Measurements from ENCODE around the gene GRK6.

The GRK6 gene

GRCh38 chr5:177426566-177427210 is at the start of gene GRK6:
TSS of gene GRK6 (plus strand) at chr5:177426676. CDS start at chr5:177426846, 170 bp downstream.
- DNase-seq (ENCODE audit: low read depth in 2 of 2), result peak in 1 of 2 donors; percentile 45

DNA sequence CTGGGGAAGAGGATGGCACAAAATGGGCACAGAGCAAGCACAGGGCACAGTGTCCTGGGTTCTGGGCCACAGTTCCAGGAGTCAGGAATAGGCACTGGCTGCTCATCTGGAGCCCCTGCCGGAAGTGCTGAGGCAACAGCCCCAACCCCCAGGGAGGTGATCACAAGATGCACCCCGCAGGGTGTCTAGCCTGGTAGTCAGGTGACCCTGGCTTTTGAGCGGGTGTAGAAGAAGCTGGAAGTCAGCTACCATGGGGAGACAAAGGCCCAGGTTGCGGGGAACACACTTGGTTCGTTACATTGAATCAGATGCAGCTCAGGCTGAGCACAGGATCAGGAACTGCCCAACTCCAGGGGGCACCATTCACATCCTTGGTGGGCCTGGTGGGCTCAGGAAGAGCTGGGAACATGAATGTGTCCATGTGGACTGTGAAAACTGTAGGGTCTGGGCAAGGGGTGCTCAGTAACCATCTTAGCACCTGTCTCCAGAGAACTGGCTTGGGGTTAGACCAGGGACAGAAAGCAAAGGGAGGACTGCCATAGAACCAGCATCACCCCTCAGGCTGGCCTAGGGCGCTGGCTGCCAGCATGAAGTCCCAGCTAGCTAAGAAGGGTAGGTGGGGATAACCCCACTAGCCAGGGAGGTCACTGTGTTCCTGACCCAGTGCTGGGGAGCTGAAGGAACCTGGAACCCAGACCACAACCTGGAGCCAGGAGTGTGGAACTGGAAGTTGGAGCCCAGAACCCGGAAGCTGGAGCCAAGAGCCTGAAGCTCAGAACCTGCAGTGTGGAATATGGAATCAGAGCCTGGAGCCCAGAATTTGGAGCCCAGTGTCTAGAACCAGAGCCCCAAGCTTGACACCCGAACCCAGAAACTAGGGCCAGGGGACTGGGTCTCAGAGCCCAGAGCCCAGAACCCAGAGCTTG is 48.4 kb upstream of the GRK6 start:
- DNase-seq (ENCODE audit: low read depth in 2 of 2), result no peak

DNA sequence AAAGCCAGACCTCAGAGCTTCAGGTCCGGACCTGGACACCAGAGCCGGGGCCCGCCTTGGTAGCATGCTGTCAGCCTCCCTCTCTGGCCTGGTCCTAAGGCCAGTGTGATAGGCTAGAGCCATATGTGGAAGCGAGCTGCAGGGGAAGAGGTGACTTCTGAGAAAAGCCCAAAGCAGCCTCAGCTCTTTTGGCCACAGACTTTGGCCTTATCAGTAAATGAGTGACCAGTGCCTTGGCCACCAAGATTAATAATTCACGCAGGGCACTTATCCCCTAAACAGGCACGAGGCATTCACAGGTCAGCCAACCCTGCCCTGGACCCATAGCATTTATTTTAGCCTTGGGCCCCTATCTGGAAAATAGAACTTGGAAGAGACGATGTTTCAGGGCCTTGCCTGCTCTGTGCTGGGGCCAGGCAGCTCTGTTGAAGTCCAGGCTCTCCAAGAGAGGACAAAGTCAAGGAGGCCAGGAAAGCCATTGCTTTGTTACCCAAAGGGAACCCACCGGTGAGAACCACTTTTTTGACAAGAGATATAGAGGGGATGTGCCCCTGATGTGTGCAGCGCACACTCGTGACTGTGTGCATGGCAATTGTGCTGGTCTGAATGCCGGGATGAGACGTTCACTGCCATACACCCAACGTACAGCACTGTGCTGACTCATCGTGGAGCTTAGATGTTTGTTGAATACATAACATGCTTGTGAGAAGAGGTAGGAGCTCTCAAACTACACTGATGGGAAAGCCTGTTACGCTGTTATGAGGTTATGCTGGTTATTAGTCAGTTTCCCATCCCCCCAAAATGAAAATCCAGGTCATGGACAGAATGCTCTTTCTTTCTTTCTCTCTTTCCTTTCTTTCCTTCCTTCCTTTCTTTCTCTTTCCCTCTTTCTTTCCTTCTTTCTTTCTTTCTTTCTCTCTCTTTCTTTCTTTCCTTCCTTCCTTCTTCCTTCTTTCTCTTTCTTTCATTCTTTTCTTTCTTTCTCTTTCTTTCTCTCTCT is 47.3 kb upstream of the GRK6 start:
- no peak for DNase-seq (ENCODE audit: low read depth in 2 of 2)

DNA sequence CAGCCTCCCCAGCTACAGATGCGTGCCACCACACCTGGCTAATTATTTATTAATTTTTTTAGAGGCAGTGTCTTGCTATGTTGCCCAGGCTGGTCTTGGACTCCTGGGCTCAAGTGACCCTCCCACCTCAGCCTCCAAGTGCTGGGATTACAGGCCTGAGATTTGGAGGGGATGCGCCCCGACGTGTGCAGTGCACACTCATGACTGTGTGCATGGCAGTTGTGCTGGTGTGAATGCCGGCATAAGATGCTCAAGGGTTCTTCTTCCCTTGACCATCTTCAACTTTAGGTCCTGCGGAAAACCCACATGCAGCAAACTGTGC is 45.7 kb upstream of the GRK6 start:
- DNase-seq (ENCODE audit: low read depth in 2 of 2), result no peak

DNA sequence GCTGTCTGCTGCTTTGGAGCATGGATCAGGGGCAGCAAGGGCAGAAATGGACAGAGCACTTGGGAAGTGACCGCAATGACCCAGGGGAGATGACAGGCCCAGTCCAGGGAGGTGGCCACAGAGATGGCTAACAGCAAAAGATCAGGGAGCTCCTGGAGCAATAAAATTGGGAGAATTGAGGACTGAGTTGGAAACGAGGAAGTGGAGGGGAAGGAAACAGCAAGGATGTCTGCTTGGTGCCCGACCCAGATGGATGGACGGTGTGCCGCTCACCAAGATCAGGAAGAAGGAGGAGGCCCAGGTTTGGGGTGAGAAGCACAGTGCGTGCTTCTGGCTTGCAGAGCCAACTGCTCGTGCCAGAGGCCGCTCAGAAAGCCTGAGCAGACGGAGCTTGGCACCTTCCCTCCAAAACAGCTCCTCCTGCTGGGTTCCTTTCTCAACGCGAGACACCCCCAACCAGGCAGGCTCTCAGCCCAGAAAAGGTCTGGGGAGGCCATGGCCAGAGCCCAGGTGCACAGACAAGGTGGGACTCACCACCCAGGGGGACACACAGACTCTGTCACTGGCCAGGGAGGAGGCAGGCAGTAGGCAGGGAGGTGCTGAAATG is 44.0 kb upstream of the GRK6 start:
- DNase-seq (ENCODE audit: low read depth in 2 of 2), result no peak

GRCh38 chr5:177383181-177383580 is 43.3 kb upstream of the GRK6 start:
- no peak for DNase-seq (ENCODE audit: low read depth in 2 of 2)

DNA sequence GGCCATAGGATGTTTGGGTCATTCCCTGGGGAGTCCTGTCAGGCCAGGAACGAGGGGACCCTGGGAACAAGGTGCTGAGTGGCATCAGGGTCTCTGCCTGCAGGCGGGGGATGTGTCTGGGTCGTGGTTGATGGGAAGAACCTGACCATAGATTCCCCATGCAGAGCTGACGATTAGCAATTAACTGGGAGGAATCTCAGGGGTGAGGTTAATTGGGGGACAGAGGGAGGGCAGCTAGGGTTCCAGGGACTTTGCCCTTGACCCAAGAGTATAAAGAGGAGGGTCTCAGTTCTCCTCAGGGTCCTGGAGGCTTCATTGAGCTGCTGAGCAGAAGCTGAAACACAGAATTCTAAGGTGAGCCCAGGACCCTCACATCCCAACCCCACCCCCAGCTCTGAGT is 42.3 kb upstream of the GRK6 start, which contains the start of gene SLC34A1:
SLC34A1 (plus strand) TSS at position 301 of the 400 bp plus-strand sequence. CDS start 1,308 bp downstream, outside the sequence.
- DNase-seq (ENCODE audit: low read depth in 2 of 2), result no peak

DNA sequence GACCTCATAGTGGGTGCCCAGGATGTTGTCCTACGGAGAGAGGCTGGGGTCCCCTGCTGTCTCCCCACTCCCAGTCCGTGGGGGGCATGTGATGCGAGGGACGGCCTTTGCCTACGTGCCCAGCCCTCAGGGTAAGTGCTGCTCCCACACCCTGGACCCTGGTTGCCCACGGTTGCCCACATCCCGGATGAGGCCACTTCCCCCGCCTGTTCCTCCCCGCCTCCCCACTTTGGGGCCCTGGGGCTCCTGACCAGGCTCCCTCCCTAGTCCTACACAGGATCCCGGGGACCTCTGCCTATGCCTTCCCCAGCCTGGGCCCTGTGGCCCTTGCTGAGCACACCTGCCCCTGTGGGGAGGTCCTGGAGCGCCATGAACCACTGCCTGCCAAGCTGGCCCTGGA is 40.8 kb upstream of the GRK6 start:
- DNase-seq (ENCODE audit: low read depth in 2 of 2), result no peak

GRCh38 chr5:177386542-177386941 is 39.9 kb upstream of the GRK6 start:
- no peak for DNase-seq (ENCODE audit: low read depth in 2 of 2)

DNA sequence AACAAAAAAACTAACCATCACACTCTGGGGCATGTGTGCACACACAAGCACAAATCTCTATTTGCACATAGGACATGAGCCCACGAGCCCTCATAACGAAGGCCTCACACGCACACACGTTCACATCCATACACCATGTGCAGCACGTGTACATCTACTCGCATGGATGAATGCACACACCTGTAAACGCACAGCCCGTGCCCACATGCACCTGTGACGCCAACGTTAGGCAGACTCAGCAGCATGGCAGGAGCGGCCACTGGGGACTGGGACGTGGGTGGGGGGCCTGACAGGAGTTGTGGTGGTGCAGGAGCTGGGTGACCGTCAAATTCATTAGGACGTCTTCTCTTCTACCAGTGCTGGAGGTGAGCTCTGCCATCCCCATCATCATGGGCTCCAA is 39.1 kb upstream of the GRK6 start:
- DNase-seq (ENCODE audit: low read depth in 2 of 2), result no peak

DNA sequence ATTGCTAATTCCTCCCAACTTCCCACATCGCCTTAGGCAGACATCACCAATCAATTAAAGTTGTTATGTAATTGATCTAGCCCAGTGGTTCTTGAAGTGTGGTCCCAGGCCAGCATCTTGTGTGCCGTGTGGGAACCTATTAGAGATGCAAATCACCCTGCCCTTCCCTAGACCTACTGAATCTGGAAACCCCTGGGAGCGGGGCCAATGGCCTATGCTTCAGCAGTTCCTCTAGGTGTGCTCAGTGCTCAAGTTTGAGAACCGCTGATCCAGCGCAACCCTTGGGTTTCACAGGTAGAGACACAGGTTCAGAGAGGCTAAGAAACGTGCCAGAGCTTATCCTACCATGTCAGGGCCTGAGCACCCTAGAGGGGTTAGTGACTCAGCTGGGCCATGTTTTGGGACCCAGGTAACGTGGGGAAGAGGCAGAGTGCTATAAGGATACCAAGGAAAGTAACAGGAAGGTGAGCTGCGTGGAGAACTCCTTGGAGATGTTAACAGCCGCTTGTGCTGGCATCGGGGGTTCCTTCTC is 37.9 kb upstream of the GRK6 start:
- DNase-seq (ENCODE audit: low read depth in 2 of 2), result no peak

- DNase-seq (ENCODE audit: low read depth in 2 of 2), result peak in 1 of 2 donors; percentile 33
Measured at GRCh38 chr5:177389241-177390169, 37.0 kb upstream of the GRK6 start.

DNA sequence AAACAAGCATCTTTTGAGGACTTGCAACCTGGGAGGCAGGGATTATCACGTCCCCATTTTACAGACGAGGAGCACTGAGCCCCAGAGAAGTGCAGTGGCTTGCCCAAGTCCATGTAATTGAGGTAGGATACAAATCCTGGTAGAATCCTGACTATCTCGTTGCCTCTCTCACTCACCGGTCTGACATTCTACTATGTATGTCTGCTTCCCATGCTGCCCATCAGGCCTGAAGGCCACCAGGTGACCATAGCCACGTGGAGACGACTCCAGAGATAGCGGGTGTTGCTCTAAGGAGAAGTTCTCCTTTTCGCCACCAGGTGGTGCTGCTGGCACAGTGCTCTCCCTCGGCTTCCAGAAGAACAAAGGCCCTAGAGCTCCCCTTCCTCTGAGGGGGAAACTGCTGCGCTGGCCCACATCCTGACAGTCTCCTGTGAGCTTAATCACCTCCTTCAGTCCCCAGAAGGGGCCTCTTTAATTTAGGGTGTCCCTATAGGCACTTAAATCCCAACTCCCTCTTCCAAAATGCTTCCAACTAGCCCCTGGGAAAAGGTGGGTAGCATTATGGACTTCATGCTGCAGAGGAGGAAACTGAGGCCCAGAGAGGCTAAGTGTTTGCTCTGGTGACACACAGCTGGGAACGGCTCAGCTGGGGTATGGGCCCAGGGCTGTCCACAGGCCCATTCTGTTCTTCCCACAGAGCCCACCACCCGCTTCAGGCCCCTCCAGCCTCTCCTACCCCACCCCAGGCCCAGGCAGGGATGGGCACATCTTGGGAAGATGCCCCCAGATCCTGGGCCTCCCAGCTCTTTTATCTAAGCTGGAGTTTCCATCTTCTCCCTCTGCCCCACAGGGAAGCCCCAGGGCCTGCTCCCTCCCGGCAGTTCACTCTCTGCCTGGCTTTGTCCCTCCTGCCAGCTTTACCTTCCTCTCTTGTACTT is 35.8 kb upstream of the GRK6 start:
- DNase-seq (ENCODE audit: low read depth in 2 of 2), result peak; percentile 60 to 72

GRCh38 chr5:177392765-177393164 is 33.7 kb upstream of the GRK6 start:
- no peak for DNase-seq (ENCODE audit: low read depth in 2 of 2)

DNA sequence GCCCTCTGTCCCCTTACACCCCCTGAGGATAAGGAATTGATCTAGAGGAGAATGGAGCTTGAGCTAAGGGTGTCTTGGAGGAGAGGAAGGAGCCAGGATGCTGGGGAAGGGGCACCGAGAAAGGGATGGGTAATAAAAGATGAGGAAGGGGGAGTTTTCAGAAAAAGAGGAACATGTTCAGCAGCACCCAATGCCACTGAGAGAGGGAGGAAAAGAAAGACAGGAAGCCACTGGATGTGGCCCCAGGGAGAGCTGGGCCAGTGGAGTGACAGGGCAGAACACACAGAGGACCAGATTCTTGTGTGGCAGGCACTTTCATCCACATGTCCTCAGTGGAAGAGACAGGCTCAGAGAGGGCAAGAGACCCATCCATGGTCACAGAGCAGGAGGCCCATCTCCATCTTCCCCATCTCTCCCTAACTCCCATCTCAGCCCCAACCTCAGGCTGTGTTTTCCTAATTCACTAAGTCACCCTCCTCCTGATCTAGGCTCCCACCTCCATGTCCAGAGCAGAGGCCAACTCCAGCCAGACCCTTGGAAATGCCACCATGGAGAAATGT is 33.2 kb upstream of the GRK6 start:
- DNase-seq (ENCODE audit: low read depth in 2 of 2), result no peak

DNA sequence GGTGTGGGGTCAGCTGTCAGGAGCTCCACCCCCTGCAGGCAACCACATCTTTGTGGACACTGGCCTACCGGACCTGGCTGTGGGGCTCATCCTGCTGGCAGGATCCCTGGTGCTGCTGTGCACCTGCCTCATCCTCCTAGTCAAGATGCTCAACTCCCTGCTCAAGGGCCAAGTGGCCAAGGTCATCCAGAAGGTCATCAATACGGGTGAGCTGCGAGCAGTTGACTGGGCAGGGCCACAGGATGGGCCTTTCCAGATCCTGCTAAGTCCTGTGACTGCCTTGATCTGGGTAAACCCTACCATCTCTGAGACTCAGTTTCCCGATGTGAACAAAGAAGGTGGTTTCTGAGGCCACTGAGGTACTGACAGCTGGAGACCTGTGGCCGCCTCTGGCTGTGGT is 32.5 kb upstream of the GRK6 start:
- DNase-seq (ENCODE audit: low read depth in 2 of 2), result no peak

- DNase-seq (ENCODE audit: low read depth in 2 of 2), result no peak
Measured at GRCh38 chr5:177396078-177396477, 30.4 kb upstream of the GRK6 start.

- DNase-seq (ENCODE audit: low read depth in 2 of 2), result no peak
Measured at GRCh38 chr5:177396807-177397206, 29.7 kb upstream of the GRK6 start.
